NK-92 (cell line): Measurements from ENCODE around the gene MEIOSIN.

Source experiments
- DNase-seq: peaks from one replicate; lab custom pipeline; 2025; ENCODE audit not compliant: unreplicated experiment; lab: John Stamatoyannopoulos, UW

The MEIOSIN gene

GRCh38 chr19:45764945-45765701 is 31.9 kb downstream of the MEIOSIN start:
- DNase-seq: no peak

- no peak for DNase-seq
These were observed 32.6 kb downstream of the MEIOSIN start for GRCh38 chr19:45765702-45766295.

- no peak for DNase-seq
These were observed 33.1 kb downstream of the MEIOSIN start for GRCh38 chr19:45766296-45766868.

- DNase-seq: no peak
These were observed 33.7 kb downstream of the MEIOSIN start for GRCh38 chr19:45766869-45767346.

GRCh38 chr19:45767410-45767880 is 34.2 kb downstream of the MEIOSIN start:
- DNase-seq: no peak

- DNase-seq: no peak
These were observed 34.8 kb downstream of the MEIOSIN start for GRCh38 chr19:45767881-45768654.

- DNase-seq: no peak
These were observed 35.4 kb downstream of the MEIOSIN start for GRCh38 chr19:45768655-45768983.

GRCh38 chr19:45768984-45769782 is 35.9 kb downstream of the MEIOSIN start, which contains the start of gene SIX5:
Gene SIX5, minus strand, starts transcription at chr19:45769252. Its CDS starts 408 bp downstream, at chr19:45768844.
- DNase-seq: peak; percentile 44

GRCh38 chr19:45769821-45770191 is 36.6 kb downstream of the MEIOSIN start:
- DNase-seq: no peak

- DNase-seq: no peak
These were observed 37.2 kb downstream of the MEIOSIN start for GRCh38 chr19:45770192-45771101.

- no peak for DNase-seq
These were observed 38.2 kb downstream of the MEIOSIN start for GRCh38 chr19:45771311-45771933.

- DNase-seq: no peak
These were observed 39.0 kb downstream of the MEIOSIN start for GRCh38 chr19:45772130-45772840.

- DNase-seq: no peak
These were observed 39.7 kb downstream of the MEIOSIN start for GRCh38 chr19:45772912-45773311.

GRCh38 chr19:45773384-45773783 is 40.1 kb downstream of the MEIOSIN start:
- no peak for DNase-seq

- no peak for DNase-seq
These were observed 41.5 kb downstream of the MEIOSIN start for GRCh38 chr19:45774765-45775164.

- no peak for DNase-seq
These were observed 44.2 kb downstream of the MEIOSIN start for GRCh38 chr19:45777395-45777961.

- no peak for DNase-seq
These were observed 44.9 kb downstream of the MEIOSIN start for GRCh38 chr19:45778010-45778661.
